Esophagus squamous epithelium (tissue), 4 donors: ENCODE measurements around the gene CADM2.

Source experiments
- POLR2A ChIP-seq, 4 donors: fragments of 450-650 bp; IDR thresholded peaks; one replicate each; pipeline ENCODE4 v1.6.1; 2017; ENCODE audit warnings: antibody characterized with exemption in 4 of 4, mild to moderate bottlenecking in 4 of 4, moderate library complexity in 3 of 4
- TF ChIP-seq, protein P1 (sequence below), 6 experiments: fragments of 450-650 bp in 4 of 6; fragments of 200-600 bp in 2 of 6; sonication (generic) in 2 of 6; IDR thresholded peaks; one replicate each; pipeline ENCODE4 v1.5.1; 2016 to 2019; ENCODE audit warnings: antibody characterized with exemption in 6 of 6, mild to moderate bottlenecking in 4 of 6, moderate library complexity in 4 of 6

DNA sequence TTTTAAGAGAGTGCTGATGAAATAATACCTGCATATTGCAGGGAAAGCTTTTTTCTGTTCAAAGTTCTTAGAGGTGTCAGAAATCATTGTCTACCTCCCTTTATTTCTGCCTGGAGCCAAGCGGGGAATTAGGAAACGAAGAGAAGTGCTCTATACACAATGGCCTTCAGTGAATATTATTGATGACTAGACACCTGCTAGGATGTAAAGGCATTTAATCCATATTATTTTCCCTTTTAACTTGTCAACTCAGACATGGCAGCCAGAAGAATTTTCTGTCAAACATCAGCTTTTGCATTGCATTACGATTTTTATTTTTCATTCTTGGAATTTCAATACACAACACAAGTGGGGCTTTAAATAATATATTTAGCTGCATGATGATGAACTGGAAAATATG lies 24.7 kb downstream of the CADM2 start:
- TF ChIP-seq, protein P1, sequence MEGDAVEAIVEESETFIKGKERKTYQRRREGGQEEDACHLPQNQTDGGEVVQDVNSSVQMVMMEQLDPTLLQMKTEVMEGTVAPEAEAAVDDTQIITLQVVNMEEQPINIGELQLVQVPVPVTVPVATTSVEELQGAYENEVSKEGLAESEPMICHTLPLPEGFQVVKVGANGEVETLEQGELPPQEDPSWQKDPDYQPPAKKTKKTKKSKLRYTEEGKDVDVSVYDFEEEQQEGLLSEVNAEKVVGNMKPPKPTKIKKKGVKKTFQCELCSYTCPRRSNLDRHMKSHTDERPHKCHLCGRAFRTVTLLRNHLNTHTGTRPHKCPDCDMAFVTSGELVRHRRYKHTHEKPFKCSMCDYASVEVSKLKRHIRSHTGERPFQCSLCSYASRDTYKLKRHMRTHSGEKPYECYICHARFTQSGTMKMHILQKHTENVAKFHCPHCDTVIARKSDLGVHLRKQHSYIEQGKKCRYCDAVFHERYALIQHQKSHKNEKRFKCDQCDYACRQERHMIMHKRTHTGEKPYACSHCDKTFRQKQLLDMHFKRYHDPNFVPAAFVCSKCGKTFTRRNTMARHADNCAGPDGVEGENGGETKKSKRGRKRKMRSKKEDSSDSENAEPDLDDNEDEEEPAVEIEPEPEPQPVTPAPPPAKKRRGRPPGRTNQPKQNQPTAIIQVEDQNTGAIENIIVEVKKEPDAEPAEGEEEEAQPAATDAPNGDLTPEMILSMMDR (IDR thresholded peaks at IDR 0.05) = no peak
- TF ChIP-seq POLR2A (IDR thresholded peaks at IDR 0.05) = no peak
